K562 (cell line): Measurements from ENCODE around the gene BNC2. TPM values are rescaled to one million over a fixed set of nuclear protein-coding genes. Genes with fewer than 3 reads are reported as not detected.

ENCODE experiments used
- ADNP ChIP-seq: fragments of 200-800 bp; sonication (Bioruptor generic); IDR thresholded peaks from 2 replicates; pipeline ENCODE4 v1.6.1; 2016; ENCODE audit warnings: missing genetic modification characterization, missing compliant biosample characterization
- CREB5 ChIP-seq: fragments of 250-450 bp; sonication (Bioruptor Pico); IDR thresholded peaks from 2 replicates; pipeline ENCODE4 v1.5.0; 2020; ENCODE audit warnings: mild to moderate bottlenecking
- DLX4 ChIP-seq: fragments of 250-450 bp; sonication (Bioruptor Pico); IDR thresholded peaks from 2 replicates; pipeline ENCODE4 v1.6.1; 2021; ENCODE audit warnings: mild to moderate bottlenecking
- HNRNPUL1 ChIP-seq: fragments of 200-400 bp; formaldehyde crosslinking; IDR thresholded peaks from 2 replicates; pipeline ENCODE4 v1.6.1; 2017; ENCODE audit warnings: low read length
- POLR2G ChIP-seq: fragments of 200-400 bp; formaldehyde crosslinking; IDR thresholded peaks from 2 replicates; pipeline ENCODE4 v1.6.1; 2017; ENCODE audit warnings: low read depth, mild to moderate bottlenecking, antibody characterized with exemption, low read length, moderate library complexity
- RHOXF2B ChIP-seq: fragments of 250-450 bp; sonication (Bioruptor Pico); conservative IDR thresholded peaks from 2 replicates; pipeline ENCODE4 v1.5.1; 2021
- RNF2 ChIP-seq: sonication (generic); IDR thresholded peaks from 2 replicates; pipeline ENCODE4 v1.6.1; 2016
- RREB1 ChIP-seq: fragments of 250-450 bp; sonication (Bioruptor Pico); IDR thresholded peaks from 2 replicates; pipeline ENCODE4 v1.4.0; 2020
- THAP12 ChIP-seq: fragments of 250-450 bp; sonication (Bioruptor Pico); IDR thresholded peaks from 2 replicates; pipeline ENCODE4 v1.9.0; 2021; ENCODE audit warnings: mild to moderate bottlenecking, inconsistent platforms
- ZNF277 ChIP-seq: fragments of 250-450 bp; sonication (Bioruptor Pico); IDR thresholded peaks from 2 replicates; pipeline ENCODE4 v1.8.0; 2022; ENCODE audit warnings: inconsistent platforms, mild to moderate bottlenecking, moderate library complexity, borderline replicate concordance
- ZNF764 ChIP-seq: fragments of 250-450 bp; sonication (Bioruptor Pico); IDR thresholded peaks from 2 replicates; pipeline ENCODE4 v1.4.0; 2020; ENCODE audit warnings: low read depth, mild to moderate bottlenecking, moderate library complexity
- polyA plus RNA-seq, 8 experiments: library from polyadenylated mRNA; depleted of rRNA in 4 of 8; stranded (reverse) in 5 of 8; unstranded in 3 of 8; fragments of >200 nt; fragmentation: Nextera tagmentation in 2 of 8; fragmentation: Illumina TruSeq in 1 of 8; extraction: Ambion mirVana in 2 of 8; extraction: Trizol in 1 of 8; gene quantifications; 2 replicates each; pipeline versions ENCODE4 v1.2.1 to v1.2.3, GENCODE V29; 2011 to 2014; ENCODE audit warnings: inconsistent platforms in 1 of 8, missing spikeins in 1 of 8
- total RNA-seq, 7 experiments: library from RNA; depleted of rRNA in 6 of 7; stranded (reverse); fragments of >200 nt in 6 of 7; fragmentation: Illumina TruSeq in 2 of 7; extraction: Trizol in 2 of 7; gene quantifications; 2 replicates each; pipeline versions ENCODE4 v1.2.1 to v1.2.3, GENCODE V29; 2011 to 2021; ENCODE audit warnings: low replicate concordance in 1 of 7

BNC2 gene
- total and polyA plus RNA-seq, 9 of the 15 experiments (the other 6 are each of a cell fraction or from before 2014, with no cell fraction given): not detected

- no peak for TF ChIP-seq CREB5
- no peak for TF ChIP-seq RREB1 (CRISPR knock-in tag)
- no peak for TF ChIP-seq RNF2
- no peak for TF ChIP-seq ADNP
- no peak for TF ChIP-seq RHOXF2B
- no peak for TF ChIP-seq ZNF764 (CRISPR knock-in tag)
- TF ChIP-seq ZNF277 (CRISPR knock-in tag): no peak
- no peak for TF ChIP-seq HNRNPUL1
- TF ChIP-seq DLX4 (CRISPR knock-in tag): no peak
- TF ChIP-seq POLR2G: no peak
- TF ChIP-seq THAP12 (CRISPR knock-in tag): no peak
These were observed 37.1 kb downstream of the BNC2 start (continued) for GRCh38 chr9:16833296-16833835.
